Measurements from ENCODE around the gene KCNK17.

DNA sequence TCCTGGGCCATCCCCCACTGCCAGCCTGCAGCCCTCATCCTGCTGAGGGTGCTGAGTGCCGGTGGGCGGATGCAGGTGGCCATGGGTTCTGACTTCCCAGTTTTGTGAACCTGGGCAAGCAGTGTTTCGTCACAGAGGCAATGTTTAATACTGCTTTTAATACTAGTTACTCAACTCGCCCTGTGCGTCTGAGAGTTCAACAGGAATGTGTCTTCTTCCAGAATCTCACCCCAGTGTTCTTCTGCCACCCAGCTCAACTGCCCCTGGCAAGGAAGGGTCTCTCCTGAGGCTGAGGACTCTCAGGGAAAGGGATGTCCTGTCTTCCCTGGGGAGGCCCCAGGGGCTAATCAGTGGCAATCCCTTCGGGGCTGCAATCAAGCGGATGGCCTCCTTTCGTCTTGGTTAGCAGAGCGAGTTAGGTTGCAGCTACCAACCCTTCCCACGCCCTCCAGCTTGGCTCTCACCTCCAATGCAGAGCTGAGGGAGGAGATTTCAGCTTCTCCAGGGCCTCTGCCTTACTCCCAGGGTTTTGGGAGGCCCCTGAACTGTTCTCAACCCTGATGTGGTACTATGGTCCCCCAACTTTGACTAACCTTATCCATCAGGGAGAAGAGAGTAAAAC, 6.3 kb upstream of the KCNK17 start:
- TF ChIP-seq, protein P1, sequence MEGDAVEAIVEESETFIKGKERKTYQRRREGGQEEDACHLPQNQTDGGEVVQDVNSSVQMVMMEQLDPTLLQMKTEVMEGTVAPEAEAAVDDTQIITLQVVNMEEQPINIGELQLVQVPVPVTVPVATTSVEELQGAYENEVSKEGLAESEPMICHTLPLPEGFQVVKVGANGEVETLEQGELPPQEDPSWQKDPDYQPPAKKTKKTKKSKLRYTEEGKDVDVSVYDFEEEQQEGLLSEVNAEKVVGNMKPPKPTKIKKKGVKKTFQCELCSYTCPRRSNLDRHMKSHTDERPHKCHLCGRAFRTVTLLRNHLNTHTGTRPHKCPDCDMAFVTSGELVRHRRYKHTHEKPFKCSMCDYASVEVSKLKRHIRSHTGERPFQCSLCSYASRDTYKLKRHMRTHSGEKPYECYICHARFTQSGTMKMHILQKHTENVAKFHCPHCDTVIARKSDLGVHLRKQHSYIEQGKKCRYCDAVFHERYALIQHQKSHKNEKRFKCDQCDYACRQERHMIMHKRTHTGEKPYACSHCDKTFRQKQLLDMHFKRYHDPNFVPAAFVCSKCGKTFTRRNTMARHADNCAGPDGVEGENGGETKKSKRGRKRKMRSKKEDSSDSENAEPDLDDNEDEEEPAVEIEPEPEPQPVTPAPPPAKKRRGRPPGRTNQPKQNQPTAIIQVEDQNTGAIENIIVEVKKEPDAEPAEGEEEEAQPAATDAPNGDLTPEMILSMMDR (IDR thresholded peaks at IDR 0.05; ENCODE audit: low read depth, low read length) = no peak
- TF ChIP-seq, protein P2, sequence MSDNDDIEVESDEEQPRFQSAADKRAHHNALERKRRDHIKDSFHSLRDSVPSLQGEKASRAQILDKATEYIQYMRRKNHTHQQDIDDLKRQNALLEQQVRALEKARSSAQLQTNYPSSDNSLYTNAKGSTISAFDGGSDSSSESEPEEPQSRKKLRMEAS (IDR thresholded peaks at IDR 0.05; ENCODE audit: low read depth, low read length) = no peak

Measured in NB4 (cell line).